HEK293 (cell line): Measurements from ENCODE around the gene ATP5PB.

Experiments
- CTCF ChIP-seq: fragments of 450-650 bp; formaldehyde crosslinking; IDR thresholded peaks from 2 replicates; pipeline ENCODE4 v1.5.1; 2016; ENCODE audit warnings: missing biosample characterization, missing genetic modification characterization
- PBX3 ChIP-seq: sonication (generic); formaldehyde crosslinking; IDR thresholded peaks from 2 replicates; pipeline ENCODE4 v1.8.1; 2022; ENCODE audit warnings: mild to moderate bottlenecking, moderate library complexity, missing genetic modification reagents
- REPIN1 ChIP-seq: fragments of 450-650 bp; formaldehyde crosslinking; IDR thresholded peaks from 2 replicates; pipeline ENCODE4 v1.5.1; 2017; ENCODE audit warnings: missing biosample characterization, missing genetic modification characterization, low read depth
- SP3 ChIP-seq: fragments of 450-650 bp; formaldehyde crosslinking; IDR thresholded peaks from 2 replicates; pipeline ENCODE4 v1.5.1; 2016; ENCODE audit warnings: missing biosample characterization, missing genetic modification characterization
- TCF7L2 ChIP-seq: IDR thresholded peaks from 2 replicates; pipeline ENCODE4 v1.6.1; 2011; ENCODE audit warnings: low read depth, mild to moderate bottlenecking, inconsistent platforms, low read length, moderate library complexity, borderline replicate concordance
- ZBTB8A ChIP-seq: fragments of 450-650 bp; formaldehyde crosslinking; IDR thresholded peaks from 2 replicates; pipeline ENCODE4 v1.5.1; 2016; ENCODE audit warnings: missing biosample characterization, missing genetic modification characterization
- ZFP37 ChIP-seq: fragments of 450-650 bp; formaldehyde crosslinking; IDR thresholded peaks from 2 replicates; pipeline ENCODE4 v1.5.1; 2016; ENCODE audit warnings: missing biosample characterization, missing genetic modification characterization
- ZNF146 ChIP-seq: fragments of 450-650 bp; formaldehyde crosslinking; IDR thresholded peaks from 2 replicates; pipeline ENCODE4 v1.5.1; 2016; ENCODE audit warnings: missing biosample characterization, missing genetic modification characterization
- ZNF174 ChIP-seq: fragments of 450-650 bp; formaldehyde crosslinking; IDR thresholded peaks from 2 replicates; pipeline ENCODE4 v1.5.0; 2017; ENCODE audit warnings: missing biosample characterization, mild to moderate bottlenecking, missing genetic modification characterization
- ZNF223 ChIP-seq: fragments of 450-650 bp; formaldehyde crosslinking; IDR thresholded peaks from 2 replicates; pipeline ENCODE4 v1.5.1; 2016; ENCODE audit warnings: missing biosample characterization, missing genetic modification characterization
- ZNF280D ChIP-seq: fragments of 450-650 bp; formaldehyde crosslinking; IDR thresholded peaks from 2 replicates; pipeline ENCODE4 v1.5.1; 2016; ENCODE audit warnings: missing biosample characterization, missing genetic modification characterization
- ZNF610 ChIP-seq: fragments of 450-650 bp; formaldehyde crosslinking; IDR thresholded peaks from 2 replicates; pipeline ENCODE4 v1.5.1; 2016; ENCODE audit warnings: missing biosample characterization, missing genetic modification characterization, borderline replicate concordance
- ZNF830 ChIP-seq: fragments of 450-650 bp; IDR thresholded peaks from 2 replicates; pipeline ENCODE4 v1.5.0; 2018; ENCODE audit warnings: missing biosample characterization, missing genetic modification characterization, low read depth, mild to moderate bottlenecking, moderate library complexity

GRCh38 chr1:111474106-111474505, 24.8 kb downstream of the ATP5PB start:
- TF ChIP-seq CTCF (no peak), ZNF174 (no peak), SP3 (no peak), ZFP37 (no peak), ZBTB8A (no peak), ZNF146 (no peak), TCF7L2 (no peak), PBX3 (no peak), ZNF830 (tag by site-specific recombination) (no peak), ZNF610 (no peak), ZNF223 (tag by site-specific recombination) (no peak), REPIN1 (tag by site-specific recombination) (no peak), ZNF280D (tag by site-specific recombination) (no peak)
